Frontal cortex (tissue), 4 donors: ENCODE results near the gene CPSF4. TPM values are rescaled to one million over a fixed set of nuclear protein-coding genes. Genes with fewer than 3 reads are reported as not detected.
"Not testable (repeated sequence)": the region's sequence is repeated elsewhere in the genome, so short reads cannot be mapped to it uniquely, and the experiment has no call there.

Source experiments
- DNase-seq, 2 donors: peaks; one replicate each; pipeline ENCODE4 v3.0.0; 2012; ENCODE audit warnings: low spot score in 2 of 2
- FAIRE-seq: peaks from 2 replicates; lab custom pipeline; 2012; peaks lifted over from hg19 to GRCh38; lab: Jason Lieb, UNC
- total RNA-seq: library from RNA; depleted of rRNA; stranded (reverse); fragments of >200 nt; gene quantifications from one replicate; pipeline ENCODE4 v1.2.3, GENCODE V29; 2014
- donor health status: control.
- donor health status: control.
- donor health status: control.

CPSF4 gene
- total RNA-seq, 1 donor from 2014 or later = 19.6 TPM

GRCh38 chr7:99476107-99476506 lies 37.4 kb downstream of the CPSF4 start:
- no peak for DNase-seq
- FAIRE-seq = no peak

GRCh38 chr7:99478464-99479440 lies 40.0 kb downstream of the CPSF4 start:
- no peak for DNase-seq
- FAIRE-seq = no peak

- FAIRE-seq (no peak), DNase-seq (no peak)
Measured at GRCh38 chr7:99485094-99485493, 46.4 kb downstream of the CPSF4 start.

GRCh38 chr7:99489235-99489634 lies 50.5 kb downstream of the CPSF4 start:
- no peak for DNase-seq
- FAIRE-seq = no peak

- no peak for FAIRE-seq
- no peak for DNase-seq
Measured at GRCh38 chr7:99490878-99491277, 52.1 kb downstream of the CPSF4 start.

- DNase-seq (no peak), FAIRE-seq (no peak)
Measured at GRCh38 chr7:99493823-99494222, 55.1 kb downstream of the CPSF4 start.

- DNase-seq (no peak), FAIRE-seq (no peak)
Measured at GRCh38 chr7:99497766-99498545, 59.2 kb downstream of the CPSF4 start.

- FAIRE-seq = no peak
Measured at GRCh38 chr7:99498546-99498944, 59.8 kb downstream of the CPSF4 start.

GRCh38 chr7:99499371-99499720 lies 60.6 kb downstream of the CPSF4 start:
- DNase-seq = no peak
- no peak for FAIRE-seq

More at GRCh38 chr7:99498546-99498944, 59.8 kb downstream of the CPSF4 start:
- DNase-seq = no peak

GRCh38 chr7:99499721-99500636 lies 61.2 kb downstream of the CPSF4 start, which contains the start of gene ZNF394:
TSS of gene ZNF394 (minus strand) at chr7:99500281. CDS start at chr7:99500093, 188 bp downstream.
- no peak for FAIRE-seq
- peak; percentile 74 to 90 for DNase-seq

GRCh38 chr7:99500637-99501009 lies 61.9 kb downstream of the CPSF4 start:
- FAIRE-seq = no peak
- no peak for DNase-seq

- not testable (repeated sequence) for DNase-seq, FAIRE-seq
Measured at GRCh38 chr7:99501236-99501635, 62.5 kb downstream of the CPSF4 start.

- DNase-seq = peak in 1 of 2 donors; percentile 93
- FAIRE-seq = no peak
Measured at GRCh38 chr7:99504281-99504602, 65.5 kb downstream of the CPSF4 start.

GRCh38 chr7:99504603-99505323 lies 66.0 kb downstream of the CPSF4 start, which contains the start of gene ZKSCAN5:
TSS of gene ZKSCAN5 (plus strand) at chr7:99504662. CDS start at chr7:99506045, 1,383 bp downstream.
- DNase-seq (peak; percentile 85 to 93), FAIRE-seq (no peak)

GRCh38 chr7:99505324-99505662 lies 66.5 kb downstream of the CPSF4 start:
- FAIRE-seq (no peak), DNase-seq (no peak)
